Measurements from ENCODE around the gene SYNJ2. TPM values are rescaled to one million over a fixed set of nuclear protein-coding genes. Genes with fewer than 3 reads are reported as not detected.

The SYNJ2 gene
- total RNA-seq, 1 experiment from 2014 or later = 70.0 TPM

GRCh38 chr6:158068893-158069799 lies 87.5 kb downstream of the SYNJ2 start:
- H3K27me3 ChIP-seq (ENCODE audit: control insufficient read depth, insufficient read depth, low read length) = no peaks in the 10 kb centered on the region
- no peaks in the 10 kb centered on the region for H3K9me3 ChIP-seq (ENCODE audit: control insufficient read depth, insufficient read depth, low read depth, low read length)
- DNase-seq (ENCODE audit: low read depth, low spot score) = no peak
- H3K27ac ChIP-seq (ENCODE audit: low read length) = peak overlapping the region; percentile 74
- ChIA-PET CTCF (interaction anchor here (0.5 kb wide), 1 partner anchor 400 kb away, joined by 10 read pairs; no protein-coding TSS in a partner anchor), POLR2A (no interaction called here)
- BruUV-seq (replicated peaks) = no TSS peak
- no peak overlapping the region for H3K4me3 ChIP-seq (ENCODE audit: low read depth in 2 of 2, low read length in 2 of 2)
- peaks cover 41% of the 10 kb centered on the region for H3K4me1 ChIP-seq (ENCODE audit: control insufficient read depth, insufficient read depth, low read length)
- TF ChIP-seq REST (IDR thresholded peaks at IDR 0.05; ENCODE audit: insufficient read depth in 1 of 2, low read depth in 2 of 2, low read length in 1 of 2) (no peak), SIN3A (IDR thresholded peaks at IDR 0.05; ENCODE audit: borderline replicate concordance, insufficient read depth, low read depth, low read length) (no peak), CTCF (IDR thresholded peaks at IDR 0.05) (no peak), TCF7L2 (IDR thresholded peaks at IDR 0.05; ENCODE audit: low read depth, low read length) (no peak), POLR2AphosphoS5 (IDR thresholded peaks at IDR 0.05; ENCODE audit: low read depth, low read length) (no peak)
- intact Hi-C loops (cut with micrococcal nuclease; ENCODE audit: unreplicated experiment) (loop anchor here (2.0 kb wide), 1 partner anchor 82 kb away; no protein-coding TSS in a partner anchor), in situ Hi-C loops (cut with HindIII; ENCODE audit: low pct_unique_long_range_greater_than_20kb, low sequenced_read_pairs) (no loop called here)
- ATAC-seq = peak; percentile 64
- peaks cover 9% of the 10 kb centered on the region for H3K36me3 ChIP-seq (ENCODE audit: control insufficient read depth, insufficient read depth, low read length)

GRCh38 chr6:158069800-158070195 lies 88.1 kb downstream of the SYNJ2 start:
- in situ Hi-C loops (cut with HindIII; ENCODE audit: low pct_unique_long_range_greater_than_20kb, low sequenced_read_pairs) = no loop called here
- TF ChIP-seq SIN3A (IDR thresholded peaks at IDR 0.05; ENCODE audit: borderline replicate concordance, insufficient read depth, low read depth, low read length) (no peak), POLR2AphosphoS5 (IDR thresholded peaks at IDR 0.05; ENCODE audit: low read depth, low read length) (no peak), REST (IDR thresholded peaks at IDR 0.05; ENCODE audit: insufficient read depth in 1 of 2, low read depth in 2 of 2, low read length in 1 of 2) (no peak), TCF7L2 (IDR thresholded peaks at IDR 0.05; ENCODE audit: low read depth, low read length) (no peak), CTCF (IDR thresholded peaks at IDR 0.05) (no peak)
- Histone ChIP-seq H3K9me3 (ENCODE audit: control insufficient read depth, insufficient read depth, low read depth, low read length) (no peaks in the 10 kb centered on the region), H3K27ac (ENCODE audit: low read length) (peak overlapping the region; percentile 74), H3K4me1 (ENCODE audit: control insufficient read depth, insufficient read depth, low read length) (peaks cover 41% of the 10 kb centered on the region), H3K27me3 (ENCODE audit: control insufficient read depth, insufficient read depth, low read length) (no peaks in the 10 kb centered on the region), H3K36me3 (ENCODE audit: control insufficient read depth, insufficient read depth, low read length) (peaks cover 13% of the 10 kb centered on the region), H3K4me3 (ENCODE audit: low read depth in 2 of 2, low read length in 2 of 2) (no peak overlapping the region)
- CTCF ChIA-PET = no interaction called here
- POLR2A ChIA-PET = no interaction called here
- no peak for ATAC-seq
- no TSS peak for BruUV-seq (replicated peaks)
- DNase-seq (ENCODE audit: low read depth, low spot score) = no peak
- intact Hi-C loops (cut with micrococcal nuclease; ENCODE audit: unreplicated experiment) = loop anchor here (2.0 kb wide), 1 partner anchor 83 kb away; no protein-coding TSS in a partner anchor
